Measurements from ENCODE around the gene CHSY1.

DNA sequence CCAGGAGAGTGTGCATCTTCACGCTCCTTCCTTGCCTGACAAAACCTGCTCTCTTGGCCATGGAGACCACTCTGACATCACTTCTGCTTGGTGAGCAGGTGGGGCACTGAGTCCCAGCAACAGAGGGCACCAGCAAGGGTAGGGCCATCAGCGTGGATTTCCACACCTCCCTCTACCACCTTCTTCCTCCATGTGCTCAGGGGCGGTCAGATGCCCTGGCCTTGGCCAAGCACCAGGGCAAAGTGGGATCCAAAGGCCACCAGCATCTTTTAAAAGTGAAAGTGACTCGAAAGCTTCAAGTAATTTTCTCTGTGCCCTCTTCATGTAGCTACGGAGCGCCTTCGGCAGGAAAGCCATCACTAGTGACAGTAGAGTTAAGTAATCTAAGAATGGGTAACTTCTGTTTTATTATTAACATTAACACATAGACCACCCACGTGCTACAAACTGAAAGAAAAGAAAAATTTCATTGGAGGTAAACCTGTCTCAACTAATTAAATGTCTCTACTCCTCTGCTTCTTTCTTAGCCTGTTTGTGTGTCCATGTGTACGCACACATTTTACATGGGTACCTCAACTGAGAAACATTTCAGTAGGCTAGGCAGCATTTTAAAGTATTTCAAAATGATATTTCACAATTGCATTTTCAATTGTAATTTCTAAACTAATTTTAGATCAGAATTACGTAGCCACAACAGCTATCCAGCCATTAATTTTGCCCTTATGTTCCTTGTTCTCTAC, 57.9 kb downstream of the CHSY1 start:
- TF ChIP-seq NFIC (IDR thresholded peaks at IDR 0.05) (no peak), EP300 (IDR thresholded peaks at IDR 0.05; ENCODE audit: borderline replicate concordance) (no peak)
- TF ChIP-seq, protein P1, sequence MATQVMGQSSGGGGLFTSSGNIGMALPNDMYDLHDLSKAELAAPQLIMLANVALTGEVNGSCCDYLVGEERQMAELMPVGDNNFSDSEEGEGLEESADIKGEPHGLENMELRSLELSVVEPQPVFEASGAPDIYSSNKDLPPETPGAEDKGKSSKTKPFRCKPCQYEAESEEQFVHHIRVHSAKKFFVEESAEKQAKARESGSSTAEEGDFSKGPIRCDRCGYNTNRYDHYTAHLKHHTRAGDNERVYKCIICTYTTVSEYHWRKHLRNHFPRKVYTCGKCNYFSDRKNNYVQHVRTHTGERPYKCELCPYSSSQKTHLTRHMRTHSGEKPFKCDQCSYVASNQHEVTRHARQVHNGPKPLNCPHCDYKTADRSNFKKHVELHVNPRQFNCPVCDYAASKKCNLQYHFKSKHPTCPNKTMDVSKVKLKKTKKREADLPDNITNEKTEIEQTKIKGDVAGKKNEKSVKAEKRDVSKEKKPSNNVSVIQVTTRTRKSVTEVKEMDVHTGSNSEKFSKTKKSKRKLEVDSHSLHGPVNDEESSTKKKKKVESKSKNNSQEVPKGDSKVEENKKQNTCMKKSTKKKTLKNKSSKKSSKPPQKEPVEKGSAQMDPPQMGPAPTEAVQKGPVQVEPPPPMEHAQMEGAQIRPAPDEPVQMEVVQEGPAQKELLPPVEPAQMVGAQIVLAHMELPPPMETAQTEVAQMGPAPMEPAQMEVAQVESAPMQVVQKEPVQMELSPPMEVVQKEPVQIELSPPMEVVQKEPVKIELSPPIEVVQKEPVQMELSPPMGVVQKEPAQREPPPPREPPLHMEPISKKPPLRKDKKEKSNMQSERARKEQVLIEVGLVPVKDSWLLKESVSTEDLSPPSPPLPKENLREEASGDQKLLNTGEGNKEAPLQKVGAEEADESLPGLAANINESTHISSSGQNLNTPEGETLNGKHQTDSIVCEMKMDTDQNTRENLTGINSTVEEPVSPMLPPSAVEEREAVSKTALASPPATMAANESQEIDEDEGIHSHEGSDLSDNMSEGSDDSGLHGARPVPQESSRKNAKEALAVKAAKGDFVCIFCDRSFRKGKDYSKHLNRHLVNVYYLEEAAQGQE (IDR thresholded peaks at IDR 0.05; ENCODE audit: low read depth), result no peak
- TF ChIP-seq, protein P2, sequence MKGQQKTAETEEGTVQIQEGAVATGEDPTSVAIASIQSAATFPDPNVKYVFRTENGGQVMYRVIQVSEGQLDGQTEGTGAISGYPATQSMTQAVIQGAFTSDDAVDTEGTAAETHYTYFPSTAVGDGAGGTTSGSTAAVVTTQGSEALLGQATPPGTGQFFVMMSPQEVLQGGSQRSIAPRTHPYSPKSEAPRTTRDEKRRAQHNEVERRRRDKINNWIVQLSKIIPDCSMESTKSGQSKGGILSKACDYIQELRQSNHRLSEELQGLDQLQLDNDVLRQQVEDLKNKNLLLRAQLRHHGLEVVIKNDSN (IDR thresholded peaks at IDR 0.05), result no peak

All from Ishikawa (cell line).